Endodermal cell (in vitro differentiated cells): ENCODE measurements around the gene MISP. TPM values are rescaled to one million over a fixed set of nuclear protein-coding genes. Genes with fewer than 3 reads are reported as not detected.
A peak's percentile ranks its signal among the peaks of the same experiment; 100 is the strongest.

Experiments used
- DNase-seq: peaks from one replicate; pipeline ENCODE4 v3.0.0-alpha.2; 2017
- H3K27ac ChIP-seq: 2 replicates; pipeline ENCODE4 v1.5.1; 2013; ENCODE audit warnings: mild to moderate bottlenecking, low read depth, low read length, moderate library complexity
- H3K27me3 ChIP-seq: 2 replicates; pipeline ENCODE4 v1.6.1; 2013; ENCODE audit warnings: mild to moderate bottlenecking, low read length, moderate library complexity; ENCODE audit not compliant: insufficient read depth, control insufficient read depth, poor library complexity, severe bottlenecking
- H3K36me3 ChIP-seq: 2 replicates; pipeline ENCODE4 v1.7.0; 2013; ENCODE audit warnings: mild to moderate bottlenecking, low read length, moderate library complexity; ENCODE audit not compliant: control insufficient read depth, insufficient read depth
- H3K4me1 ChIP-seq: one replicate; pipeline ENCODE4 v1.7.0; 2013; ENCODE audit warnings: low read length; ENCODE audit not compliant: control insufficient read depth, insufficient read depth
- H3K4me3 ChIP-seq: 2 replicates; pipeline ENCODE4 v1.5.1; 2013; ENCODE audit warnings: mild to moderate bottlenecking, low read length, moderate library complexity
- H3K9ac ChIP-seq: 2 replicates; pipeline ENCODE4 v1.6.1; 2013; ENCODE audit warnings: mild to moderate bottlenecking, low read length, moderate library complexity; ENCODE audit not compliant: poor library complexity, severe bottlenecking; ENCODE audit errors: extremely low read depth
- H3K9me3 ChIP-seq: 2 replicates; pipeline ENCODE4 v1.6.1; 2013; ENCODE audit warnings: mild to moderate bottlenecking, low read length, moderate library complexity; ENCODE audit not compliant: control insufficient read depth
- H3K27ac Mint-ChIP-seq: 2 replicates; pipeline ENCODE4 v1.8.0; 2020; ENCODE audit warnings: mixed read lengths
- H3K27me3 Mint-ChIP-seq: 2 replicates; pipeline ENCODE4 v1.8.0; 2021; ENCODE audit warnings: mild to moderate bottlenecking, mixed read lengths; ENCODE audit not compliant: insufficient read depth
- H3K36me3 Mint-ChIP-seq: 2 replicates; pipeline ENCODE4 v1.8.0; 2020; ENCODE audit warnings: low read depth, mixed read lengths
- H3K4me1 Mint-ChIP-seq: 2 replicates; pipeline ENCODE4 v1.8.0; 2020; ENCODE audit warnings: mixed read lengths
- H3K4me3 Mint-ChIP-seq: 2 replicates; pipeline ENCODE4 v1.8.0; 2020; ENCODE audit warnings: mild to moderate bottlenecking, moderate library complexity, mixed read lengths
- H3K9me3 Mint-ChIP-seq: 2 replicates; pipeline ENCODE4 v1.8.0; 2020; ENCODE audit warnings: mild to moderate bottlenecking, mixed read lengths
- CTCF ChIP-seq: fragments of 200-600 bp; sonication (generic); conservative IDR thresholded peaks from 2 replicates; pipeline ENCODE4 v1.5.0; 2021; ENCODE audit warnings: antibody characterized with exemption, mild to moderate bottlenecking
- WGBS, 2 experiments: methylation state at CpG; one replicate each; pipeline versions ENCODE4 v1.1.5 to v1.1.7; 2013; ENCODE audit warnings: missing lambda C conversion rate in 2 of 2, mixed read lengths in 1 of 2; ENCODE audit not compliant: insufficient coverage in 1 of 2, insufficient read length in 1 of 2; 5-methylcytosine and 5-hydroxymethylcytosine counted together
- total RNA-seq, 2 donors: library from RNA; stranded (reverse); fragmentation: NEBNext Ultra II Directional in 1 of 2; extraction: Animal tissue kit (Norgen Biotek cat#: 25700) in 1 of 2; gene quantifications; 2 replicates in 1 of 2; 3 replicates in 1 of 2; pipeline ENCODE4 v1.2.1, GENCODE V29; 2021

MISP gene
- total RNA-seq, 2 donors from 2014 or later: 0.11 TPM; not detected in 1

- H3K27ac Mint-ChIP-seq: no peak overlapping the region
- no peaks in the 10 kb centered on the region for H3K36me3 ChIP-seq
These were observed 5.3 kb downstream of the MISP start for GRCh38 chr19:756236-756635.

GRCh38 chr19:756821-757688 lies 6.1 kb downstream of the MISP start:
- Histone ChIP-seq H3K9ac (no peak overlapping the region), H3K27ac (no peak overlapping the region), H3K27me3 (no peaks in the 10 kb centered on the region), H3K4me1 (no peaks in the 10 kb centered on the region), H3K9me3 (no peaks in the 10 kb centered on the region), H3K36me3 (no peaks in the 10 kb centered on the region), H3K4me3 (no peak overlapping the region)
- 90 to 94% methylated on average over 18 to 36 of the region's 36 CpGs for WGBS, 2 experiments
- Mint-ChIP-seq H3K9me3 (peaks cover 27% of the 10 kb centered on the region), H3K36me3 (no peaks in the 10 kb centered on the region), H3K4me3 (no peak overlapping the region), H3K4me1 (no peaks in the 10 kb centered on the region), H3K27ac (no peak overlapping the region), H3K27me3 (no peaks in the 10 kb centered on the region)
- DNase-seq: no peak
- TF ChIP-seq CTCF: no peak

More at GRCh38 chr19:756236-756635, 5.3 kb downstream of the MISP start:
- no peak for TF ChIP-seq CTCF
- Histone ChIP-seq H3K9ac (no peak overlapping the region), H3K4me3 (no peak overlapping the region), H3K9me3 (no peaks in the 10 kb centered on the region), H3K27me3 (no peaks in the 10 kb centered on the region), H3K4me1 (no peaks in the 10 kb centered on the region), H3K27ac (no peak overlapping the region)
- peak; percentile 74 for DNase-seq
- H3K4me1 Mint-ChIP-seq: no peaks in the 10 kb centered on the region
- H3K4me3 Mint-ChIP-seq: no peak overlapping the region
- no peaks in the 10 kb centered on the region for H3K36me3 Mint-ChIP-seq
- H3K27me3 Mint-ChIP-seq: no peaks in the 10 kb centered on the region
- peaks cover 27% of the 10 kb centered on the region for H3K9me3 Mint-ChIP-seq

- no peaks in the 10 kb centered on the region for H3K27me3 ChIP-seq
- 92 to 96% methylated on average over 23 to 50 of the region's 50 CpGs for WGBS, 2 experiments
- TF ChIP-seq CTCF: no peak
- peaks cover 27% of the 10 kb centered on the region for H3K9me3 Mint-ChIP-seq
- DNase-seq: no peak
- H3K4me3 Mint-ChIP-seq: no peak overlapping the region
- H3K4me3 ChIP-seq: no peak overlapping the region
- H3K27ac ChIP-seq: no peak overlapping the region
- H3K4me1 Mint-ChIP-seq: no peaks in the 10 kb centered on the region
- H3K9me3 ChIP-seq: no peaks in the 10 kb centered on the region
- no peak overlapping the region for H3K9ac ChIP-seq
- H3K36me3 Mint-ChIP-seq: no peaks in the 10 kb centered on the region
- H3K27ac Mint-ChIP-seq: no peak overlapping the region
- no peaks in the 10 kb centered on the region for H3K27me3 Mint-ChIP-seq
- no peaks in the 10 kb centered on the region for H3K36me3 ChIP-seq
- no peaks in the 10 kb centered on the region for H3K4me1 ChIP-seq
These were observed 7.1 kb downstream of the MISP start for GRCh38 chr19:757811-758668.
